GM18499 (cell line): ENCODE data around the gene GRIN3B.

Experiments
- ATAC-seq: cut with Tn5 transposase; IDR thresholded peaks from one replicate; pipeline ENCODE4 v1.9.1; 2021; ENCODE audit warnings: moderate number of reproducible peaks; ENCODE audit not compliant: insufficient read depth, unreplicated experiment

The GRIN3B gene

DNA sequence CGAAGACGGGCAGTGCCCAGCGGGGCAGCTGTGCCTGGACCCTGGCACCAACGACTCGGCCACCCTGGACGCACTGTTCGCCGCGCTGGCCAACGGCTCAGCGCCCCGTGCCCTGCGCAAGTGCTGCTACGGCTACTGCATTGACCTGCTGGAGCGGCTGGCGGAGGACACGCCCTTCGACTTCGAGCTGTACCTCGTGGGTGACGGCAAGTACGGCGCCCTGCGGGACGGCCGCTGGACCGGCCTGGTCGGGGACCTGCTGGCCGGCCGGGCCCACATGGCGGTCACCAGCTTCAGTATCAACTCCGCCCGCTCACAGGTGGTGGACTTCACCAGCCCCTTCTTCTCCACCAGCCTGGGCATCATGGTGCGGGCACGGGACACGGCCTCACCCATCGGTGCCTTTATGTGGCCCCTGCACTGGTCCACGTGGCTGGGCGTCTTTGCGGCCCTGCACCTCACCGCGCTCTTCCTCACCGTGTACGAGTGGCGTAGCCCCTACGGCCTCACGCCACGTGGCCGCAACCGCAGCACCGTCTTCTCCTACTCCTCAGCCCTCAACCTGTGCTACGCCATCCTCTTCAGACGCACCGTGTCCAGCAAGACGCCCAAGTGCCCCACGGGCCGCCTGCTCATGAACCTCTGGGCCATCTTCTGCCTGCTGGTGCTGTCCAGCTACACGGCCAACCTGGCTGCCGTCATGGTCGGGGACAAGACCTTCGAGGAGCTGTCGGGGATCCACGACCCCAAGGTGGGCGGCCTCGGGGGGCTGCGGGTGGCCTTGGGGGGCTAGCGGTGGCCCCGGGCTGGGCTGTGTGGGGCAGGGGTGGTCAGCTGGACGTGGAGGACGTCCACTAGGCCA lies 4.8 kb downstream of the GRIN3B start:
- no peak for ATAC-seq

DNA sequence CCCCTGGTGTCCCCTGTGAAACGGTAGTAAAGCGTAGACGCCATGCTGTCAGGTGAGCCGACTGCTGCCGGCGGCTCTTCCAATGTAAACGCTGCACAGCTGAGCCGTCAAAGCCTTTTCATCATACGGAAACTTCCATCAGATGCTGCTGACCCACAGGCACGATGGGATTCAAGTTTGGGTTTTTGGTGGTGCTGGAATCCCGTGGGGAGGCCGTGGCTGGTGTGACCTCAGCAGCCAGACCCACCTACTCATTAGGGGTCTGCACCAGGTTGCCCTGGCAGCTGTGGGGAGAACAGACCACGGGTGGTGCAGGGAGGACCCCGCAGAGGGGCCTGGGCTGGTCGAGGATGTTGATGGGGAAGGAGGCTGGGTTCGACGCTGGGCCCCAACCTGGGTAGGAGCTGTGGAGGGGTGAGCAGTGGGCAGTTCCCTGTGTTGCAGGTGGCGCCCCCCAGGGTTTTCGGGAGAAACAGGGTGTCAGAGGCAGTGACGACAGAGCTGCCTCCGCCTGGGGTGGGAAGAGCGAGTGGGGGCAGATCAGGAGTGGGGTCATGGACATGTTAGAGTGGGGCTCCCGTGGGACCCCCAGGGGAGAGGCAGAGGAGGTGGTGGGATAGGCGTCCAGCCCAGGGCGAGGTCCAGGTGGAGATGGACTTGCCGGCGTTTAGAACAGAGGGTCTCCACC lies 6.6 kb downstream of the GRIN3B start:
- ATAC-seq: no peak

DNA sequence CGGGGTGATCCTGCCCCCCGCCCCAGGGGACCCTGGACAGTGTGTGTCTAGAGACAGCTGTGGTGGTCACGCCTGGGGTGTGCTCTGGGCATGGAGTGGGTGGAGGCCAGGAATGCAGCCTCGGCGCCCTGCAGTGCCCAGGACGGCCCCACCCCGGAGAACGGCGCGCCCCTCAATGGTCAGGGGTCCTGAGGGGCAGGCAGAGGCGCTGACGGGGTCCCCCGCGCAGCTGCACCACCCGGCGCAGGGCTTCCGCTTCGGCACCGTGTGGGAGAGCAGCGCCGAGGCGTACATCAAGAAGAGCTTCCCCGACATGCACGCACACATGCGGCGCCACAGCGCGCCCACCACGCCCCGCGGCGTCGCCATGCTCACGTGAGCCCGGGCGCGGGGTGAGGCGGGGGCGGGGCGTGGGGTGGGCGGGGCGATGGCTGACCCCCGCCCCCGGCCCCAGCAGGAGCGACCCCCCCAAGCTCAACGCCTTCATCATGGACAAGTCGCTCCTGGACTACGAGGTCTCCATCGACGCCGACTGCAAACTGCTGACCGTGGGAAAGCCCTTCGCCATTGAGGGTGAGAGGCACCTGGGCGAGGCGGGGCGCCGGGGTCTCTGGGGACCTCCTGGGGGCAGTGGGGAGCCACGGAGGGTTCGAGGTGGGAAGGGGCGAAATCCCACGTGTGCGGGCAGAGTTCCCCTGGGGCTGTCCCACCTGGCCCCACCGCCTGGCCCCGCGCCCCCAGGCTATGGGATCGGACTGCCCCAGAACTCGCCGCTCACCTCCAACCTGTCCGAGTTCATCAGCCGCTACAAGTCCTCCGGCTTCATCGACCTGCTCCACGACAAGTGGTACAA lies 7.4 kb downstream of the GRIN3B start:
- ATAC-seq: no peak

DNA sequence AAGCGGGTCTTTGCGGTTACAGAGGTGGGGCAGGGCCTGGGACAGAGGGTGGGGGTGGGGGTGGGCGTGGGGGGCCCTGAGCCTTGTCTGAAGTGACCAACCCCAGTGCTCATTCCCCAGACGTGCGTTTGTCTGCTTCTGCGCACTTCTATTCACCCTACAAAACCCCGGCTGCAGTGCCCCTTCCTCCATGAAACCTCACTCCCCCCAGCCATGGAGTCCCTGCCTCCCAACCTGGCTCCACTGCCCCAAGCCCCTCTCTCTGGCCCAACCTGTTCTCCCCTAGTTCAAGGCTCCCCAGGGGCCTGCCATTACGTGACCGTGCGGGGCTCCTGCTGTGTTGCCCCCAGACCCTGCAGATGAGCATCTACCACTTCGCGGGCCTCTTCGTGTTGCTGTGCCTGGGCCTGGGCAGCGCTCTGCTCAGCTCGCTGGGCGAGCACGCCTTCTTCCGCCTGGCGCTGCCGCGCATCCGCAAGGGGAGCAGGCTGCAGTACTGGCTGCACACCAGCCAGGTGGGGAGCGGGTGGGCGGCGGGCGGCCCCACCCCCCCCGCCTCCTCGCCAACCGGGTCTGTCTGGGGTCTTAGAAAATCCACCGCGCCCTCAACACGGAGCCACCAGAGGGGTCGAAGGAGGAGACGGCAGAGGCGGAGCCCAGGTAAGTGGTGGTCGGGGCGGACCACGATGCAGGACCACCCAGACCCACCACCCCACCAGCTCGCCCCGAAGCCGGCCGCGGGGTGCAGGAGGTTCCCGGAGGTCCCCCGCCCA lies 8.2 kb downstream of the GRIN3B start:
- ATAC-seq: no peak

DNA sequence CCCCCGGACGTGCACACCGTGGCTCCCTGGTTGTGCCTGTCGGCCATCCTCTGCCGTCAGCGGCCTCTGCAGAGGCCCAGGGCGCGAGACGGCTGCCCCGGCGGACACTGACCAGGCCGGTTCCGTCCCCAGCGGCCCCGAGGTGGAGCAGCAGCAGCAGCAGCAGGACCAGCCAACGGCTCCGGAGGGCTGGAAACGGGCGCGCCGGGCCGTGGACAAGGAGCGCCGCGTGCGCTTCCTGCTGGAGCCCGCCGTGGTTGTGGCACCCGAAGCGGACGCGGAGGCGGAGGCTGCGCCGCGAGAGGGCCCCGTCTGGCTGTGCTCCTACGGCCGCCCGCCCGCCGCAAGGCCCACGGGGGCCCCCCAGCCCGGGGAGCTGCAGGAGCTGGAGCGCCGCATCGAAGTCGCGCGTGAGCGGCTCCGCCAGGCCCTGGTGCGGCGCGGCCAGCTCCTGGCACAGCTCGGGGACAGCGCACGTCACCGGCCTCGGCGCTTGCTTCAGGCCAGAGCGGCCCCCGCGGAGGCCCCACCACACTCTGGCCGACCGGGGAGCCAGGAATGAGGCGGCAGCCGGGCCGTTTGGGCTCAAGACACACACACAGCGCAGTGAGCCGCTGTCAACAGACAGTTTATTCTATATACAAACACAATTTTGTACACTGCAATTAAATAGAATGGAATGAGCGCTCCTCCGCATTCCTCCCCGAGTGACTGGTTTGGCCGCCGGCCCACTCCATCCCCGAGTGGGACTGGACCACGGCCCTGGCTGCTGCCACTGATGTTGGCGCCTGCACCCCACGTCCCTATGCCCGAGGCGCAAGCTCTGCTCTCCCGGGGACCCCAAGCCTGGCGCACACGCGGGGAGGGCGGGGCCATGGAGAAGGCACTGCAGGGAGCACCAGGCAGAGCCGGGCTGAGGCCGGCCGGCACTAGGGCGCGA lies 9.1 kb downstream of the GRIN3B start:
- ATAC-seq: no peak

DNA sequence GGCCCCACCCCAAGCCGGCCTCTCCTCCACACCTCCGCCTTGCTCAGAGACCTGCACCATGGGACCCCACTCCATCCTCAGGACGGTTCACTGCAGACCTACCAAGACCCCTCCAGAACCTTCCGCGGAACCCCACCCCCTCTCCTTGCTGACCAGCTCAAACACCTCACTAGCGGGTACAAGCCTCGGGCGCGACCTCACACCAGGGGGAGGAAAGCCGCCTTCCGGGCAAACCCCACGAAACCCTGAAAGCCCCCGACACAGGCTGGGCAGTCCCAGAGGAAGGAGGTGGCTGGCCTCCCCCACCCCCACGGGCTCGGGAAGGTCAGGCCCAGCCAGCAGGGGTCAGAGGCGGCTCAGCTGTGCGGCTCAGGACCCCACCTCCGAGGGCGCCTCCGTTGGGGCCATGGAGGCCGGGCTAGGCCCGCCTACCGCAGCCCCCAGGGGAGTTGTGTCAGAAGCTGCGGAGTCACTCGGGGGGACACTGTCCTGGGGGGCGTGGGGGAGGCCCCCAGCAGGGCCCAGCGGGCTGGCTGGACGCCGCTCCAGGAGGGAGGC lies 9.8 kb downstream of the GRIN3B start:
- ATAC-seq: no peak

DNA sequence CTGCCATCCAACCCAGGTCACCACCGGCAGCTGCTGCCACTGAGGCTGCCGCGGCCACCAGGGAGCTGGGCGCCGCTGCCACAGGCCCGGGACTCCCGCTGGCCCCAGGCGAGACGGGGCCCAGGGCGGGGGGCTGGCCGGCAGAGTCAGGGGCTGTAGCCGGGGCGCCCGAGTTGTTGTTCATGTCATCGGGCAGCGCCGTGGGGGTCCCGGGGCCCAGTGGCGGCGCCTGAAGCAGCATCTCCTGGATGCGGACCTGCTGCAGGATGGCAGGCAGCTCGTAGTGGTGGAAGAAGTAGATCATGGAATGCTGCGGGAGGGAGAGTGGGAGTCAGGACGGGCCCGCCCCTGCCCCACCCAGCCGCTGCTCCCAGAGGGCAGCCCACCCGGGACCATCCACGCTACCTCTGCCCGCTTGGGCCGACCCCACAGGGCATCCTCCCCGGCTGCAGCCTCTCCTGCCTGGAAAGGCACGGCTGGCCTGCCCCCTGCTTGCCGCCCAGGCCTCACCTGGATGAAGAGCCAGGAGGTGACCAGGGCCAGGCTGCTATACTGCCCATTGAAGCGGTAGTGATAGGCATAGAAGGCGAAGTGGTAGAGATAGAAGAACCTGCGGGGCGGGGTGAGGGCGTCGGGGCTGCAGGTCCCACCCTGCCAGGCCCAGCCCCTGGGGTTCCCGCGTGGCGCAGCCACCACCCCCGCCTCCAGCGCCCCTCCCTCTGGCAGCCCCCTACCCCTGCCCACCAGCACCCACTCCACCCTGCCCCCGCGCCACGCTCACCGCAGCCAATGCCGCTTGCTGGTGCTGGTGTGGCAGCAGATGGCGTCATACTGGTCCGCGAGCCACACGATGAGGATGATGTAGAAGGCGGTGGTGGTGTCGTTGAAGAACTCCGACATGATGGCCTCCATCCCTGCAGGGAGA lies 10.6 kb downstream of the GRIN3B start:
- no peak for ATAC-seq

DNA sequence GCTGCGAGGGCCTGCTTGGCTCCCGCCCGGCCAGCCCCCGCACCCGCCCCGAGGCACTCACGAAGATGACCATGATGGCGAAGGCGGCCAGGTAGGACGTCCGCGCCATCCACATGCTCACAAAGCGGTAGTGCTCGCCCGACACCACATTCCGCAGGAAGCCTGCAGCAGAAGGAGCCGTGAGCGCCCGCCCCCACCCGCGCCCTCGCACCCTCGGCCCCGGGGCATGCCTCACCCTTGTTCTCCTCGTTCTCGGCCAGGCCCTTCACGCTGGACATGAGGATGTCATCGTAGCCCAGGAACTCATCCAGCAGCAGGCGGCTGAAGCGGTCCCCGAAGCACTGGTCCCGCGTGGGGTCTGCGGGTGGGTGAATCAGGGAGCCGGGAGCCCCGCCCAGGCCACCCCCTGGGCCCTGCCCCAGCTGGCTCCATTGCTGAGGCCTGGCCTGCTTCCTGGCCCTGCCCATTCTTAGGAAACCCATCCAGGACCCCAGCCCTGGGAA lies 11.7 kb downstream of the GRIN3B start:
- ATAC-seq: no peak

DNA sequence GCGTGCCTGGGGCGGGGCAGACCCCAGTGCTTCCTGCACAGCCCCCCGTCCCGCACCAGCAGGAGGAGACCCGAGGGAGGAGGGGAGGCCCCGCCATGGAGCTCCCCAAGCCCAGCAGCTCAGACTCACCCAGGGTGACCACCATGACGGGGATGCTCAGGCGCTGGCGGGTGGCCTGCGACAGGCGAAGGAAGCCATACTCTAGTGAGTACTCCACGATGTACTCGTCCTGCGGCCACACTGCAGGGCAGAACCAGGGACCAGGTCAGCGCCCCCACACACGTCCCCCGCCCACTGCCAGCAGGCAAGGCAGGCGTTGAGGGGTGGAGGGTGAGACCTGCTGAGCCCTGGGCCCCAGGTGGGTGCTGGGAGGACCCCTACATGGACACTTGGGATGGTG lies 12.1 kb downstream of the GRIN3B start:
- no peak for ATAC-seq

DNA sequence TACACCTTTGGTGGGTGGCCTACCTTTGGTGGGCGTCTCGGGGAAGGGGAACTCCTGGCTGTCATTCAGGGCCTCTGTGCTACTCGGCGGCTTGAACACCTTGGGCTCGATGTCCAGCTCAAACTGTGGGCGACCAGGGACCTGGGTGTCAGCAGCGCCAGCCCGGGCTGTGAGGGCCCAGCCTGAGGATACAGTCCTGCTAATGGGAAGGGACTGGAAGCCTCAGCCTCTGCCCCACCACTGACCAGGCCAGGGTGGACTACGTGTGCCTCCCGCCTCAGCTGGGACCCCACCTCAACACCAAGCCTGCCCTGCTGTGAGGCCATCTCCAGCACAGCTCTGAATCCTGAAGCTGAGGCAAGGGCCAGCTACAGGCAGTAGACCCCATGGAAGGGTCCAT lies 13.0 kb downstream of the GRIN3B start:
- no peak for ATAC-seq

DNA sequence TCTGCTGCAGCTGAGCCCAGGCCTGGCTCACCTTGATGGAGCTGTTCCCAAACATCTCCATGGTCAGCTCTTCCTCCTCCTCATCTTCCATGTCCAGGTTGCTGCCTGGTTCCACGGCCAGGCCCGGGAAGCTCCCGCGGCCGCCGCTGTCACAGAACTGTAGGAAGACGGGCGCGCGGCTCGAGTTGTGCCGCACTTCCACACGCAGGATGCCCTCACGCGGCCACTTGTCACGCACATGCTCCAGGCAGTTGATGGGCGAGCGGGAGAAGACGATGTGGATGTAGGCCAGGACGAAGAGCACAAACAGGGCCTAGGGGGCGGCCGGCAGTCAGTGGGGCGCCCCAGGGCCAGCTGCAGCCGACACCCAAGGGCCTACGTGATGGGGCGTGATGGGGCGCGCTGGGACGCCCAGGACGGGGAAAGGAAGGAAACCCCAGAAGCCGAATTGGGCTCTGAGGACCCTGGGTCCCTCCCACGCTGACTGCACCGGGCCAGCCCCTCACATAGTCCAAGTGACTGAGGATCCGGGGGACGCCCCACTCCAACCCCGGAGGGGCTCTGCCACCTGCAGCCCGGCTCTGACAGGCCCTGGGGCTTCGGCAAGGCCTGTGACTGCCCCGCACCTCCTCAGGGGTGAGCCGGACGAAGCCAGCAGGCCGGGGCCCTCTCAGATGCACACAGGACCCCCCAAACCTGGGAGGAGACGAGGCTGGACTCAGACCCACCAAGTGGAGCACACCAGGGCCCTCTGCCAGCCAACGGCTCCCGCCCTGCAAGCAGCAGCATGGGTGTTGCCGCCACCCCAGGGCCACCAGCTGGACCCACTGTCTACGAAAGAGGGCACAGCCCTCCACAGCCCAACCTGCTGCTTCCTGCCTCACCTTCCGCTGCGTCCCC lies 14.2 kb downstream of the GRIN3B start:
- ATAC-seq: no peak

DNA sequence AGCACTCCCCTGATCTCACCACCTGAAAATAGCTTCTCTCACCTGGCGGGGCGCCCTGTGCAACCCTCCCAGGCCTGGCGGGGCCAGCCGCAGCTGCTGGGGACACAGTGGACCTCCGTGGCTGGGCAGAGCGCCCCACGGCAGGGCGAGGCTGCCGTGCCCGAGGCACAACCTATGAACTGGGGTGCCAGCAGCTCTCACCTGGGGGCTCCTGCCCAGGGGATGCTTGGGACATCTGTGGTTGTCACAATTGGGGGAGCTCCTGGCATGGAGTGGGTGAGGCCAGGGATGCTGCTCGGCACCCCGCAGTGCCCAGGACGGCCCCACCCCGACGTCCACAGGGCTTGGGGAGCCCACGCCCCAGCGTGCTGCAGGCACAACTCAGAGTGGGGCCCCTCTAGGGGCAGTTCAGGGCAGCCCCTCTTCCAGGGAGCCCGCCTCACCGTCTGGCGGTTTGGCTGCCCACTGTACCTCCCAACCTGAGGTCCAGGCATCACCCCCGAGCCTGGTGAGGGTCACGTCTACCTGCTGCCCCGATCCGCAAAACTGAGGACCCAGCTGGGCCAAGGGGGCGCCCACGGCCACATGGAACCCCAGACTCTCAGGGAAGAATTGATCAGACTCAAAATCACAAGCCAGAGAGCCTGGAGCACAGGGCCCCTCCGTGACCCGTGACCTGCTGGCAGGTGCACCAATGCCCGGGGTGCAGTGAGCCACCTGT lies 15.0 kb downstream of the GRIN3B start:
- no peak for ATAC-seq

DNA sequence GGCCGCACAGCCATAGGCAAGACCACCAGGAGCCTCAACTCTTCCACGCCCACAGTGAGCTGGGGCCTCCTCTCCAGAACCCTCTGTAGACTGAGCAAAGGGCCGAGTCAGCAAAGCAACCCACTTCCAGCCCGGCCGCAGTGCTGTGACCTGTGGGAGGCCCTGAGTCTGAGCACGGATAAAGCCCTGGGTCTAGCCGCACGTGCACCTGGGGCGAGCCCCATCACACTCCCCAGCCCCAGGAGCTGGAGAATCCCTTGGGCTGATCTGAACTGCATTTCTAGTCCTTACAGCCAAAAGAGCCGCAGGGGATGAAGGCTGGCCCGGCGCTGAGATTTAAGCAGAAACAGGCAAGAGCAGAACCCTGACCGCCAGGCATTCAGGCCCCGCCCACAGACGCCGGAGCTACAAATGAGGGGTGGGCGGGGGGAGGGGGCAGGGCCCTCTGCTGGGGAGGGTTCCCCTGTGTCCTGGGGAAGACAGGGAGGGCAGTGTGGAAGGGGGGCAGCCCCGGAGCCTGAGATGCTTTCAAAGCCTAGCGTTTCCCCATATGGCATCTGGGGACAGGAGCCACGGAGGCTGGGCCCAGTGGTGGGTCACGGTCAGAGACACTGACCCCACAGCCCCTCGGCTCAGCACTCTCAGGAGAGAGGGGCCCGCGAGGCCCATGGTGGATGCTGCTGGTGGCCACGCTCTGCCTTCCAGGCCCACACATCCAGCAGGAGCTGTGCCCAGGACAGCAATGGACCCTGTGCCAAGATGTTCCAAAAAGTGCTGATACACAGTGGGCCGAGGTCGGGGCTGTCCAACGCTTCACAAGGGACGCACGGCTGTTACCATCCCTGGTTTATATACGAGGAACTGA lies 15.8 kb downstream of the GRIN3B start:
- ATAC-seq: no peak

DNA sequence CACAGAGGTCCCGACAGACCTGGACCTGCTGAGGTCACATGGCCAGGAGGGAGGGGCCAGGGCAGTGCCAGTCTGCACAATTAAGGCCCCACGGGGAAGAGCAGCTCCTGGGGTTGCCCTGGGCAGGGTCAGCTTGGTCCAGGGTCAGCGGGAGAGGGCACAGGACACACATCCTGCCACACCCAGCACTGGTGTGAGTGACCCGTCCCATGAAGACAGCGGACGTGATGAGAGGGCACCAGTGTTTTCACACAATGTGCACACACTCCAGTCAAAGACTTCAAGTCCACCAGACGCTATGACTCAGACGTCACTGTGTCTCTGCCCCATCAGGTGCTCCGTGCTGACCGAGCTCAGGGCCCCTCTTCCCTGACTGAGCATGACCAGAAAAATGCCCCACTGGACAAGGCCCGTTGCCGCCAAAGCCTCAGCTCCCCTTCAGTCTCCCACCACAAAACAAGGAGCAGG lies 16.5 kb downstream of the GRIN3B start:
- ATAC-seq: no peak
